GM19455 (cell line): ENCODE data around the gene TXNL4B.
A peak's percentile ranks its signal among the peaks of the same experiment; 100 is the strongest.
"Not testable (repeated sequence)": the region's sequence is repeated elsewhere in the genome, so short reads cannot be mapped to it uniquely, and the experiment has no call there.

Experiments
- ATAC-seq: cut with Tn5 transposase; IDR thresholded peaks from one replicate; pipeline ENCODE4 v1.9.1; 2021; ENCODE audit not compliant: unreplicated experiment

TXNL4B gene

GRCh38 chr16:72076991-72077706, 16.3 kb downstream of the TXNL4B start:
- not testable (repeated sequence) for ATAC-seq

- not testable (repeated sequence) for ATAC-seq
Measured at GRCh38 chr16:72075067-72075466, 18.4 kb downstream of the TXNL4B start.

GRCh38 chr16:72073560-72074230, 19.7 kb downstream of the TXNL4B start:
- no peak for ATAC-seq

DNA sequence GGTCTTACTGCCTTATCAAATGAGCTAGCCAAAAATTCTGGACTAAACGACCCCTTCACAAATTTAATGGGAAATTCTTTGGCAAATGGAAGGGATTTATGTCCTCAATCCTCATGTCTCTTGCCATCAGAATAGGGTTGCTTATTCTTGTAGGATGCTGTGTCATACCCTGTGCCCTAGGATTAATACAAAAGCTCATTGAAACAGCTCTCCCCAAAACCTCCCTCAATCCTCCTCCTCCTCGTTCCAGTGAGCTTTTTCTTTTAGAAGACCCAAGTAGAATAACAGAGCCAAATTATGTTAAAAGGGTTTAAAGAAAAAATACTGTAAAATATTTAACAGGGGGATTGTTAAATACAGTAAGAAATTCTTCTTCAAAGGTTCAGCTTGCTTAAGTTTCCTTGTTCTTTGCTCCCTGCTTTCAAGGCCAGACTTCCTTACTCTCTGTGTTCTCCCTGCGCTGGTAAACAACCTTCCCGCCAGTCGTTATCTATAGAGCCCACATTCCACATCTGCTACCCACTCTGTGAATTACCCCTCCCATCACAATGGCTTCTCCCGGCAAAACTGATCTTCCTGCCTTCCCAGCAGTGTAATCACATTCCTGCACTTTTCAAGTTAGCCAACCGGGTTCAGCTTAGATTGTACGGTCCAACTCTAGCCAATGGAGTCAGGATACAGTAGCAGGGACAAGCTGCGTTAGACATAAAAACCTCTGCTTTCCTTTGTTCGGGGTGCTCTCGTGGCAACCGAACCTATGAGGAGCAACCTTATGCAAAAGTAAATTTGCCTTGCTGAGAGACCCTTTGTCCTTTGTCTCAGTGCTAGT, 20.7 kb downstream of the TXNL4B start:
- no peak for ATAC-seq

DNA sequence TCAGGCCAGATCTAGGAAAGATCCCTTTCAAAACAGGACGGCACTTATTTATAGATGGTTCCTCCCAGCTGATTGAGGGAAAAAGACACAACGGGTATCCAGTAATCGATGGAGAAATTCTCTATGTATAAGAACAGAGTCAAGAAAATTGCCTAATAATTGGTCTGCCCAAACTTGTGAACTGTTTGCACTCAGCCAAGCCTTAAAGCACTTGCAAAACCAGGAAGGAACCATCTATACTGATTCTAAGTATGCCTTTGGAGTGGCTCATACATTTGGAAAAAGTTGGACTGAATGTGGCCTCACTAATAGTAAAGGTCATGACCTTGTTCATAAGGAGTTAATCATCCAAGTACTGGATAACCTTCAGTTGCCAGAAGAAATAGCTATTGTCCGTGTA, 24.5 kb downstream of the TXNL4B start:
- no peak for ATAC-seq

- ATAC-seq, result peak; percentile 51
Measured at GRCh38 chr16:72066747-72067146, 26.7 kb downstream of the TXNL4B start.

GRCh38 chr16:72064361-72064894, 29.0 kb downstream of the TXNL4B start:
- no peak for ATAC-seq

DNA sequence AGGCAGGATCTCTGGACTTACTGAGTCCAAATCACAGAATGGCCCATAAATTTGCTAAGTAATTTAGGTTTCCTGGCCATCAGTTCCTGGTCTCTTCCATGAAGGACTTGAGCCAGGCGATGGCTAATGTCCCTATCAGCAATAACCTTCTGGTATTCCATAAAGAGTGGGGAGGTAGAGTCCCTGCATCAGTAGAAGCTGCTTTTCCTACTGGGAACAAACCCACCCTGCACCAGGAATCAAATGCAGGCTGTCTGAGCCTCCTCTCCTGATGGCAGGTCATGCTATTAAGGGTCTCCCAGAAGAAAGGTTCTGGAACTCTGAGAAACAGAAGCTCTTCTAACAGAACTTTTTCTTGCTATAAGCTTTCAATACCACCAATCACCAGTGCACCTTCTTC, 31.9 kb downstream of the TXNL4B start:
- no peak for ATAC-seq

DNA sequence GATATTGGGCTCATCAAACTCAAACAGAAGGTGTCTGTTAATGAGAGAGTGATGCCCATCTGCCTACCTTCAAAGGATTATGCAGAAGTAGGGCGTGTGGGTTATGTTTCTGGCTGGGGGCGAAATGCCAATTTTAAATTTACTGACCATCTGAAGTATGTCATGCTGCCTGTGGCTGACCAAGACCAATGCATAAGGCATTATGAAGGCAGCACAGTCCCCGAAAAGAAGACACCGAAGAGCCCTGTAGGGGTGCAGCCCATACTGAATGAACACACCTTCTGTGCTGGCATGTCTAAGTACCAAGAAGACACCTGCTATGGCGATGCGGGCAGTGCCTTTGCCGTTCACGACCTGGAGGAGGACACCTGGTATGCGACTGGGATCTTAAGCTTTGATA, 33.0 kb downstream of the TXNL4B start:
- ATAC-seq, result no peak

DNA sequence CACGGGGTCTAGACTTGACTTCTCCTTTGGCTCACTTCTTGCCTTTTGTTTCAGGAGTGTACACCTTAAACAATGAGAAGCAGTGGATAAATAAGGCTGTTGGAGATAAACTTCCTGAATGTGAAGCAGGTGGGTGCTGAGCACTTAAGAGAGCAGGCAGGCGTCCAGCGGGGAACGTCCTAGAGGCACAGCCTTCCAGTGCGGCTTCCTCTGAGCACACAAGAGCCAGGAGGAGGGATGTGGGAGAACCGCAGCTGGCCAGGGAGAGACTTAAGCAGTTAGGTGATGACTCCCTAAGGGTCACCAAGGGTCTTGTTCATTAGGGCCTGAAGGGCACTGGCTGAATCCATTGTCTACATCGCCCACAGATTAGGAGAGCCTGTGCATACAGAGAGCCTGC, 34.4 kb downstream of the TXNL4B start:
- not testable (repeated sequence) for ATAC-seq

DNA sequence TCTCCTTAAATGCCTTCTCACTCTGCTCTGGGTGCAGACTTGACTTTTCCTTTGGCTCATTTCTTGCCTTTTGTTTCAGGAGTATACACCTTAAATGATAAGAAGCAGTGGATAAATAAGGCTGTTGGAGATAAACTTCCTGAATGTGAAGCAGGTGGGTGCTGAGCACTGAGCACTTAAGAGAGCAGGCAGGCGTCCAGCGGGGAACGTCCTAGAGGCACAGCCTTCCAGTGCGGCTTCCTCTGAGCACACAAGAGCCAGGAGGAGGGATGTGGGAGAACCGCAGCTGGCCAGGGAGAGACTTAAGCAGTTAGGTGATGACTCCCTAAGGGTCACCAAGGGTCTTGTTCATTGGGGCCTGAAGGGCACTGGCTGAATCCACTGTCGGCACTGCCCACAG, 36.1 kb downstream of the TXNL4B start:
- ATAC-seq, result not testable (repeated sequence)

DNA sequence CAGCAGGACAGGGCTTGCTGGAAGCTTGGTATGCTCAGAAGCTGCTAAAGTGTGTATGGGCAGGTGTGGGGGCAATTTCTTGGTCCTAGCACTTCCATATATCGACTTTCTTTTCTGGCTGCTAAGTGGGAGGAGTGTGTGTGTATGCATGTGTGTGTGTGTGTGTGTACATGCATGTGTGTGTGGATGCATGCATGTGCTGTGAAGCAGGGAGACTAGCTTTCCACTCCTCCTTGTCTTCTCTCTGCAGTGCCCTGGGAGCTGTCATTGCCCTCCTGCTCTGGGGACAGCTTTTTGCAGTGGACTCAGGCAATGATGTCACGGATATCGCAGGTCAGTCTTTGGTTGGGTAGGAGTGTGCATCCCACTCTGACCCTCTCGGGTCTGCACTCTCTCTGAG, 37.5 kb downstream of the TXNL4B start:
- ATAC-seq, result no peak

GRCh38 chr16:72054254-72054847, 39.1 kb downstream of the TXNL4B start, which contains the start of gene HP:
Gene HP, plus strand, starts transcription at chr16:72054505. Its CDS starts 148 bp downstream, at chr16:72054653.
- ATAC-seq, result not testable (repeated sequence)

DNA sequence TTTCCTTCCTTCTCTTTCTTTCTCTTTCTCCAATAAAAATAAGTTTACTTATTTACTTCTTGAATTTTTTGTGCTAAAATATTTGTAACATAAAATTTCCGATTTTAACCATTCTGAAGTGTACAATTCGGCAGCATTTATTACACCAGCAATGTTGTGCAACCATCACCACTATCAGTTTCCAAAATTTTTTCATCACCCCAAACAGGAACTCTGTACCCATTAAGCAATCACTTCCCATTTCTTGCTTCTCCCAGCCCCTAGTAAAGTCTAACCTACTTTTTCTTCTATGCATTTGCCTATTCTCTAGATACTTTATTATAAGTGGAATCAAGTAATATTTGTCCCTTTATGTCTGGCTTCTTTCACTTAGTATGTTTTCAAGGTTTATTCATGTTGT, 41.6 kb downstream of the TXNL4B start:
- ATAC-seq, result no peak

GRCh38 chr16:72050769-72051464, 42.5 kb downstream of the TXNL4B start:
- ATAC-seq, result no peak

DNA sequence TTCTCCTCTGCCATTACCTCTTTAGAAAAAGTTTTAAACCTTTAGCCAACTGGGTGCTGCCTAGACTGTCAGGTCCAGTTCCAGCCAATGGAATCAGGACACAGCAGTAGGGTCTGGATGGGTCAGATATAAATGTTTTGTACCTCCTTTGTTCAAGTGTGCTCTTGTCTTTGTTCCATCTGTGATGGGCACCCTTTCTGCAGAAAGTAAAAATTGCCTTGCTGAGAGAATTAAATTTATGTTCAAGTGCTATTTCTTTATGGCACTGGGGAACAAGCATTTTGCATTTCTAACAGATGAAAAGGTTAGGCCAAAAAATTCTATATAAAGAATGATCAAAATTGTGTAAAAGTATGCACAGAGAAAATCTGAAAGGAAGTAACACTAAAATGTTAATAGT, 44.3 kb downstream of the TXNL4B start:
- ATAC-seq, result no peak

DNA sequence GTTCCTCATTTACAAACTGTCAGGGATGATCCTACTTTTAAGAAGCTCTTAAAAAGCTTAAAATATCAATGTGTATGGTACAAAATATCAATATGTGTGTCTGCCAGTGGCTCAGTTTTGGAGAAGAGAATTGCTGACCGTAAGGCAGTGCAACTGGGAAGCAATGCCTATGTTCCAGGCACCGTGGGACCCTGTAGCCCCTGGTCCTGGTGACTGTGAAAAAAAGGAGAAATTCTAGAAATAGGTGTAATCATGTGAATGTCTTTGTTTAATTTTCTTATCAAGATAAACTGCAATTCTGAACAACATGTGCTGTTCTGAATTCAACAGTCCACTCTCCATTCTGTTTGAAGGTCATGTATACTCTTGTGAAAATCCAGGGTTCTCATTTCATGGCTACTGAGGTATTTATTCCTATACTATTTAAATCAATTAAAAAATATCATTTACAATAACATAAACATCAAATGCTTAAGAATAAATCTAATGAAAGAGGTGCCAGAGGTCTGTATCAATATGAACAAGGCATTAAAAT, 48.5 kb downstream of the TXNL4B start:
- ATAC-seq, result no peak

- ATAC-seq, result no peak
Measured at GRCh38 chr16:72044296-72044695, 49.1 kb downstream of the TXNL4B start.

- no peak for ATAC-seq
Measured at GRCh38 chr16:72043539-72043938, 49.9 kb downstream of the TXNL4B start.

DNA sequence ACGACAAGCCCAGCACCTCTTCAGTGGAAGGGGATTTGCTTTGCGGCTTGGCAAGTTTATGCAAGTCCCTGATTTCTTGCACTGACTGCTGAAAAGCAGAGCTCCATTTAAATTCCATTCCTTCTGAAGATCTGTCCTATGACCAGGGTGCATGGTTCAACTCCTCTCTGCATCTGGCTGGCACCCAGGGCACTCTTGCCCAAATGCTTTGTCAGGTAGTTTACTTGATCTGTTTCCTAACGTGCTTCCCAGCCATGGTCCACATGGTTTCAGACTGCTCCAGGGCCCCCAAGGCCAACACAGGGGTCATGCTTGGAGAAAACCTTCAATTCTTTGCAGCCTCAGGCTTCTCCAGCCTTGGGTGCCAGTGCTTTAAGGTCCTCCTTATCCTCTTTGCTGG, 50.4 kb downstream of the TXNL4B start:
- no peak for ATAC-seq
